HG03354 (cell line): Measurements from ENCODE around the gene AMBRA1.
"Not testable (repeated sequence)": the region's sequence is repeated elsewhere in the genome, so short reads cannot be mapped to it uniquely, and the experiment has no call there.

Experiments used
- ATAC-seq: cut with Tn5 transposase; IDR thresholded peaks from one replicate; pipeline ENCODE4 v1.9.1; 2021; ENCODE audit warnings: mild to moderate bottlenecking; ENCODE audit not compliant: unreplicated experiment, poor library complexity, severe bottlenecking

AMBRA1 gene

DNA sequence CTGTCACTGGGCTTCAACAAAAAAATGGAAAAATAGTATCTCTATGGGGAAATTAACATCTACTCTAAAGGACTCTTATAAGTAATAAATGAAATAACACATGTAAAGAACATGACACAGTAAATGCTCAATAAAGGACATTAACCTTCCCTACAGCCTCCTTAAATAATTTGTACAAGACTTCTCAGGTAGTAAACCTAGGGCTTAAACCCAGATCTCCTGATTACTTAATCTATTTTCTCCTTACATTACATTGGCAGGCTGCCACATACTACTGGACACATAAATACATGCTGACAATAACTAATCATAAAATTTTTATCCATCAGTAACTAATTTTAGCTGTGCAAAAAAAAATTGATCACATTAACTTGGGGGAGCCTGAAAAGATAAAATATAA, 4.9 kb downstream of the AMBRA1 start:
- no peak for ATAC-seq

DNA sequence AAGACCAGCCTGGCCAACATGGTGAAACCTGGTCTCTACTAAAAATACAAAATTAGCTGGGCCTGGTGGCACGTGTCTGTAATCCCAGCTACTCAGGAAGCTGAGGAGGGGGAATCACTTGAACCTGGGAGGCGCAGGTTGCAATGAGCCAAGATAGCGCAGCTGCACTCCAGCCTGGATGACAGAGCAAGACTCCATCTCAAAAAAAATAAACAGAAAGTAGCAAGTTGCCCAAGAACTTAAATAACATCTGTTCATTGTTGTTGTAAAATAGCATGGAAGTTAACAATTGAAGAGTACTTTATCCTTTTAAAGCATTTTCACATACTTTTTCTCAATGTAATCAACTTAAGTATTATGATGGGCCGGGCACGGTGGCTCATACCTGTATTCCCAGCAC, 5.7 kb downstream of the AMBRA1 start:
- ATAC-seq: no peak

DNA sequence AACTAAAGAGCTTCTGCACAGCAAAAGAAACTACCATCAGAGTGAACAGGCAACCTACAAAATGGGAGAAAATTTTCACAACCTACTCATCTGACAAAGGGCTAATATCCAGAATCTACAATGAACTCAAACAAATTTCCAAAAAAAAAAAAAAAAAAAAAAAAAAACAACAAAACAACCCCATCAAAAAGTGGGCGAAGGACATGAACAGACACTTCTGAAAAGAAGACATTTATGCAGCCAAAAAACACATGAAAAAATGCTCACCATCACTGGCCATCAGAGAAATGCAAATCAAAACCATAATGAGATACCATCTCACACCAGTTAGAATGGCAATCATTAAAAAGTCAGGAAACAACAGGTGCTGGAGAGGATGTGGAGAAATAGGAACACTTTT, 10.3 kb downstream of the AMBRA1 start:
- ATAC-seq: not testable (repeated sequence)

DNA sequence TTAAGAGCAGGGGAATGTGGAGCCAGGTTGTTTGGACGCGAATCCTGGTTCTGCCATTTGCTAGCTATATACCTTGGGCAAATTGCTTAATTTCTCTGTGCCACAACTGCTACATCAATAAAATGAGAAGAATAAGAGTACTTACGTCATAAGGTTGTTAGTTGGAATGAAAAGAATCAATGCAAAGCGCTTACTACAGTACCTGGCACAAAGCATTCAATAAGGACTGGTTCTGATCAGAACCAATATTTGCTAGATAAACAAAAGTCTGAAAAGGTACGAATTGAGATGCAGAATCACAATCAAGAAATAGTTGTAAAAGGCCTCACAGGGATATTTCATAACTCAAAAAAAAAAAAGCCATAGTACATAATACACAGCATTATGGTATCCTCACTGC, 11.2 kb downstream of the AMBRA1 start:
- no peak for ATAC-seq

DNA sequence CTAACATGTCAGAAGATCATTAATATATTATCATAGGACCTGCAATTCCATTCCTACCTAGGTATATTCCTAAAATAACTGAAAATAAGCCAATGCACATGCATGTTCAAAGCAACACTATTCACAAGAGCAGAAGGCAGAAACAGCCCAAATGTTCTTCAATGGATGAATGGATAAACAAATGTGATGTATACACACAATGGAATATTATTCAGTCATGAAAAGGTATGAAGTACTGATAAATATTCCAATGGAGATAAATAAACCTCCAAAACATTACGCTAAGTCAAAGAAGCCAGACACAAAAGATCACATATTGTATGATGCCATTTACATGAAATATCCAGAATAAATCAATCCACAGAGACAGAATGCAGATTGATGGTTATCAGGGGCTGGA, 16.8 kb downstream of the AMBRA1 start:
- ATAC-seq: no peak

DNA sequence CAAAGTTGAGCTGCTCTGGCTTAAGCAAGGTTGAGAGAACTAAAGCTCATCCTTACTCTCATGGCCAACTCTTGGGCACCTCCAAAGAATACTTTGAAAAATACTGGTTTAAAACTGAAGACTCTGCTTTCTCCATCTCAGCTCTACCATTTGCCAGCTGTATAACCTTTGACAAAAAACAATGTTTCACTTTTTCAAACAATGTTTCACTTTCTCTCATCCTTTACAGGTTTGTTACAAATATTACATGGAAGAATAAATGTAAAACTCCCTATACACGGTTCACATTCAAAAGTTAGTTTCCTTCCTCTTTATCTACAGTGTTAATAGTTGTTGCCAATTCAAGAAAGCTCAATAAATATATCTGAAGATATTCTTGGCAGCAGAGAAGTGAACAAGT, 19.2 kb downstream of the AMBRA1 start:
- ATAC-seq: no peak

DNA sequence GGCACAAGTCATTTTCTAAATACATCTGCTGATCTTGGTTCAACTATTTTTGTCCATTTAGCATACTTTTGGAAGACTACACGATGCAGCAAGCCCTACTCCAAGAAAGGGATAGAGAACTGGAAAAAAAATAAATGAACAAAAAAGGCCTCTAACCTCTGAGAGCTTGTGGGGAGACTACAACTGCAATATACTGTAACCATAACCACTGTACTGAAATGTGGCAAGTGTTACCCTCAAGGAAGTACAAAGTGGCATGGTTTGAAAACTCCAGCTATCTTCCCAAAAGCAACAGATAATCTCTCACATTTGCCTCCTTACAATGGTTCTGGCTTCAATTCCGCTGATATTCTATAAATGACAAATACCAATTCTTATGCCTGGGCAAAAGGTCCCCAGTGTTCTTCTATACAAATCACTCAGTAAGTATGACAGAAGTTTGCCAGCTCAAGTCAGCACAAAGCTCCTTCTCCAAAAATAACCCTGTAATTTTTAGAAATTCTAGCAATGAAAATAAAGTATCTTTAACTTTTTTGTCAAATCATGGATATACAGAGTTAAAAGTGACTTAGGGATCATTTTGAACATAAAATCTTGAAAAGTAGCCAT, 22.9 kb downstream of the AMBRA1 start:
- ATAC-seq: no peak

DNA sequence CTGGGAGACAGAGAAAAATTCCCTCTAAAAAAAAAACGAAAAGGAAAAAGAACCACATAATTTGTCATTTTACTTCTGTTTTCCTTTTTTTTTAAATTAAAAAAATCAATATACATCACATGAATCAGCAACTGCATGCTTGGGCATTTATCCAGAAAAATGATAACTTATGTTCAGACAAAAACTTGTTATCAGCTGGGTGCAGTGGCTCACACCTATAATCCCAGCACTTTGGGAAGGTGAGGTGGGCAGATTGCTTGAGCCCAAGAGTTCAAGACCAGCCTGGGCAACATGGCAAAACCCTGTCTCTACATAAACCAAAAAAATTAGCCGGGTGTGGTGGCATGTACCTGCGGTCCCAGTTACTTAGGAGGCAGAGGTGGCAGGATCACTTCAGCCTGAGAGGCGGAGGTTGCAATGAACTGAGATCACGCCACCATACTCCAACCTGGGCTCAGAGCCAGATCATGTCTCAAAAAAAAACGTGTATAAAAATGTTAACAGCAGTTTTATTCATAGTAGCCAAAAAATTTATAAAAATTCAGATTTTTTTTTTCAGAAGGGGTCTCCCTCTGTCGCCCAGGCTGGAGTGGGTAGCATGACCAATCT, 28.5 kb downstream of the AMBRA1 start:
- ATAC-seq: no peak

DNA sequence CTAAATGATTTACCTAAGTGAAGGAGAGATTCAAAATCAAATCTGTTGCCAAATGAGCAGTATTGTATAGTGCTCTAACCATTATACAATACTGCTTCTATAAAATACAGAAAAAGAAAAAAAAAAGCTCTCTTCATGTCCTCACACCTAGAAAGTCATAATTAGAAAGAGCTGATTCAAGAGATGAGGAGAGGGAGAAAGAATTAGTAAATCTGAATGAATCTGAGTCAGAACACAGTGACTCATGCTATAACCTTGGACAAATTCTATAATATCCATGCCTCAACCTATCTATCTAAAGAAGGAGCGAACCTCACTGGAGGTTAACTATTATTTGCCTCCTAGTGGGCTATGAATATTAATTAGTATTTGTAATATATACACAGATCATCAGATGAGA, 29.4 kb downstream of the AMBRA1 start:
- ATAC-seq: no peak

DNA sequence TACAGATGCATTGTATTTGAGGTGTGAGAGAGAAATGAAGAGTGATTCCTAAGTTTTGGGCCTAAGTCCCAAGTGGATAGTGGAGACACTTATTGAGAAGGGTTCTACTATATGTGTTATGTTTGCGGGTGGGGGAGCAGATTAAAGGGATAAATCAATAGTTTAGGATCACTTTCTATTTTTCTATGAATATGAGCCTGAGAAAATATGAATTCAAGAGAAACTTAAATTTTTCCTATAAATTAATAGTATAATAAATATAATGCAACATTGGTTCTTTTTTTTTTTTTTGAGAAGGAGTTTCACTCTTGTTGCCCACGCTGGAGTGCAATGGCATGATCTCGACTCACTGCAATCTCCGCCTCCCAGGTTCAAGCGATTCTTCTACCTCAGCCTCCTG, 31.3 kb downstream of the AMBRA1 start:
- no peak for ATAC-seq

DNA sequence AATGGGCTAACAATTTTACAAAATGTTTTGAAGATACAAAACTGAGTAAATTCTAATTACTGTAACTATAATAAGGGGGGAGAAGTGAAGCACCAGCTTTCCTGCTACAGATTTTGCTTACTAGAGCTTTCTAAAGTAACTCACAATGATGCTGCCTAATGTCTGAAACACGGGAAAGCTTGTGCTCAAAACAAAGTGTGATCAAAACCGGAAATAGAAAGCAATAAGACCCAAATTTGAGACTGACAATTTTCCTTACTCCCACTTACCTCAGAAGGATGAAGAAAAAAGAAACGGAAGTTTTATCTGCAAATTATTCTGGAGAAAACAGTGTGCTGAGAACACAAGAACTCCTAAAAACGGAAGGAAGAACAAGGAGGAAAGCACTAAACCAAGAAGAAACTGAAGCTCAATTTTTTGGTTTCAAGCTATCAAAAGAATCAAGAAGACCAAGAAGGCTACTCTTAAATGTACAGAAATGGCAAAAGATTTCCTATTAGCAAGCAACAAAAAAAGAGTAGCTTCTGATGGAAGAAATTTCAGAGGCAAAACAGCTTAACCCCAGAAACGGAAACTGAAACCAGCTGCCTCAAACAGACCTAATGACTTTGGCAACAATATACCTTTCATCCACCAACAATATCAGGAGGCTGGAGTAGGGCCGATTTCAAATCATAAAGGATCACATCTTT, 33.4 kb downstream of the AMBRA1 start:
- ATAC-seq: peak; percentile 75

DNA sequence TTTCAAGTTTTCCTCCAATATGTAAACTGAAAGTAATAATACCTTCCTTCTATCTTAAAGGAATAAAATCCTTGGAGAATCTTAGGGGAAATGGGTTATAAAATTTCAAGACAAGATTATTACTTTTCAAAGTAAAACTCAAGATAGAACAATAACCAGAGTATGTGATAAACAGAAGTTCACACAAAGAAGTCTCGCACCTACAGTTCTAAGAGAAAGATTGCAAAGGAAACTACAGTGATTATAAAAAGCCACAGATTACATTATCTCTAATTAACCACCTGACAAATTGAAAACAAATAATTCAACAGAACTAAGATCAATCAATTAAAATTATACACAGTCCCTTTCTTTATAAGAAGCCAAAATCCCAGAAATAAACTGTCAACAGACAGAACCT, 34.0 kb downstream of the AMBRA1 start:
- no peak for ATAC-seq

DNA sequence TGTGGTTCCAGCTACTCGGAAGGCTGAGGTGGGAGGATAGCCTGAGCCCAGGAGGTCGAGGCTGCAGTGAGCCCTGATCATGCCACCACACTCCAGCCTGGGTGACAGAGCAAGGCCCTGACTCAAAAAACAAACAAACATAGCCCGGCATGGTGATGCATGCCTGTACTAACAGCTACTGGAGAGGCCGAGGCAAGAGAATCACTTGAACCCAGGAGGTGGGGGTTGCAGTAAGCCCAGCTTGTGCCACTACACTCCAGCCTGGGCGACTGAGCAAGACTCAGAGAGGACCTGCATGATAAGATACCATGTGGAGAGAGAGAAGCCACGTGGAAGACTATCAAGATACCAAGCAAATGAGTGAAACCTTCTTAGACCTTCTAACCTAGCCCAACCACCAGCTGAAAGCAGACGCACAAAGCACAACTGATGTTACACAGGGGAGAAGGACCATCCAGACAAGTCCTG, 36.1 kb downstream of the AMBRA1 start:
- ATAC-seq: no peak

DNA sequence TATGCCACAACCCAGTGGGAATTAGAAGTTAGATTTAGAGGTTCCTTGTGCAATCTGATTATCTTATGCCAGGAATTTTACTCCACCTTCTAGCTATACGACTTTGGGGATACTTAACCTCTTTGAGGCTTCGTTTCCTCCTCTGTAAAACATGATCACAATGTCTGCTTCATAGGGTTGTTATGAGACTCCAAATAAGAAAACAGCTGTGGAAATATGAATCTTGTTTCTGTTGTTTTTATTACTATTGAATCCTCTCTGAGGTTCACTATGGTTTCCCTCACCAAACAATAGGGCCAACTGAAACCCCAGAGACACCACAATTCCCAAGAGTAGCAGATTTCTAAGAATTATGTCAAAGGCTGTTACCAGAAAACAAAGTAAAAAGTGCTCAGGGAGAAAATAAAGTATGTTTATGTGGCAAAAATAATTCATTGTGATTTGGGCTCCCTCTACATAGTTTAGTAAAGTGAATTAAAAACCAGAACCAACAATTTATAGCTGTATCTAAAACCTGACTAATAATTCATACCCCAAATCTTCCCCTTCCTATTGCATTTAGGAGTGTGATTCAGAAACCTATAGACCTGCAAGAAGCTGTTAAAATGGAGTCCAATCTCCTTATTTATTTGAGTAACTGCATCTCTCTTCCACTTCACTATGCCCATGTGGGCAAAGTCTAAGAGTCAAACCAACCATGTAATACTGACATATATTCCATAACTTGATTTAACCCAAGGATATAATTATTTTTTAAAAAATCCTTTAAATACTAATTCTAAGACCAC, 38.4 kb downstream of the AMBRA1 start:
- peak; percentile 76 for ATAC-seq

DNA sequence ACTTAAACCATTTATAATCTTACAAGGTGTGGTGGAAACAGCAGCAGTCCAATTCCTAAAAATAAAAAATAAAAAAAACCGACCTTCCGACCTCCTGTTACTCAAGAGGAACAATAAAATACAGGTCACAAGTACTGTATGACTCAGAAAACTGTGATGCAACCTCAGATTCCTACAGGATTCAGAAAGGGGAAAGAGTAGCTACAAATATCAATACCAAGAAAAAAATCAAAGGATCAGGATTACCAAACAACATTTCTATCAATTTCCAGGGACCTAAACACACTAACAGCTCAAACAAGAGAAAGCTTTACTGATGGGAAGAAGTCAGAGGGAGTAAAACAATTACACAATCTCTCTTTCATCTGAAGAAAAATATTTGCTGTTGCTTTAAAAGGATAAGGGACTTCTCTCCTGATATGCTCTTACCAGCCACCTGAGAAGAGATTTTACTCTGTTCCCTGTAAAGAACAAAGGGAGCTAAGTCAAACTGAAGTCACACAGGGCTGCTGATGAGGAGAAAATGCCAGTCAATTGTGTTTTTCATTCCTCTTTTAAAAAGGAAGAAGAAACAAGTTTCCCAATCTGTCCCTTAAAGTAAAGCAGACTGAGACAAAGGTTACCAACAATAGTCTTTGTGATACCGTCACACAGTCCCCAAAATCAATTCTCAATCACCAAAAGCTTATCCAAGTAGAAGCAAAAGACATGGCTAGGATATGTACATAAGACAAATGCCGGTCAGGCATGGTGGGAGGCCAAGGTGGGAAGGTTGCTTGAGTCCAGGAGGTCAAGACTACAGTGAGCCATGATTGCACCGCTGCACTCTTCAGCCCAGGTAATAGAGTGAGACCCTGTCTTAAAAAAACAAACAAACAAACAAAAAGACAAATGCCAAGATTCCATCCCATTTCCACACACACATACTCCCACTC, 39.3 kb downstream of the AMBRA1 start:
- ATAC-seq: no peak

DNA sequence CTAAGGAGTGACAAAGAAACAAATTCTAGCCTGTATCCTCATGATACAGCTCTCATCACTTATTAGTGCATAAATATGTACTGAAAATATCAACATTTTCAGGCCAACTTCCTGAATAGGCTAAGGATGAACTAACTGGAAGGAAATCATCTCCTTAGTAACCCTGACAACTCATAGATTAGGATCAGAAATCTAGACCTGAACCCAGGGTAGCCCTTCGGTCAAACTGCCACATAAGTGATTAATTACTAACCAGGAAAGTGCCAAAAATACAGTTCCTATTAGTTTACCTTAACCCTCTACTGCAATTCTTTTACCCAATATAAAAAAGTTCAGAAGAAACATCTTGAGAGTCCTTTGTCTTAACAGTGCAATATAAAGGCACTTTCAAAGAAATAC, 40.0 kb downstream of the AMBRA1 start:
- no peak for ATAC-seq

DNA sequence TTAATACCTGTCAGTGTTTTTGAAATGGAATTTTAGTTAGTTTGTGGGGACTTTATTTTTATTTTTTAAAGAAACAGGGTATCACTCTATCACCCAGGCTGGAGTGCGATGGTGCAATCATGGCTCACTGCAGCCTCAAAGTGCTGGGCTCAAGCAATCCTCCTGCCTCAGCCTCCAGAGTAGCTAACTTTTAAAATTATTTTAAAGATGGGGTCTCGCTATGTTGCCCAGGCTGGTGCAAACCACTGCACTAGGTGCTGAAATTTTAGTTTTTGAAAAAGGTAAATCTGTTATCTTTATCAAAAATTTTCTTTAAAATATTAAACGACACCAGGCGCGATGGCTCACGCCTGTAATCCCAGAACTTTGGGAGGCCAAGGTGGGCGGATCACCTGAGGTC, 42.6 kb downstream of the AMBRA1 start:
- no peak for ATAC-seq

DNA sequence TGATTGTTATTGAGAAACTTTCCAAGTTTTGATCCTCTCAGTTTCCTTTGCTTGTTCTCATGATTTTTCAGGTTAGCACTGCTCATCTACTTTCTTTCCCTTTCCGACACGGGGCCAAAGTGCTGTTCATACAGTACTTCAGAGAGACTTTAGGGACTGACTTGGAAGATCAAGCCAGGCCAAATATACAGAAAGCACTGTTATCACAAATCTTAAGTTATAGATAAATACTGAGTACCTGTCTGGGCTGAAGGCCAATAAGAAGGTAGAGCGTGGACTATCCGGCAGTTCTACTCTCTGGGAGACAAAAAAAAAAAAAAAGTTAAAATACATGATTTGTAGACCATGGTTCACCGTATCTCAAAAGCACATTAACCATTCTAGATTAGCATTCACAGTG, 46.2 kb downstream of the AMBRA1 start:
- ATAC-seq: no peak

DNA sequence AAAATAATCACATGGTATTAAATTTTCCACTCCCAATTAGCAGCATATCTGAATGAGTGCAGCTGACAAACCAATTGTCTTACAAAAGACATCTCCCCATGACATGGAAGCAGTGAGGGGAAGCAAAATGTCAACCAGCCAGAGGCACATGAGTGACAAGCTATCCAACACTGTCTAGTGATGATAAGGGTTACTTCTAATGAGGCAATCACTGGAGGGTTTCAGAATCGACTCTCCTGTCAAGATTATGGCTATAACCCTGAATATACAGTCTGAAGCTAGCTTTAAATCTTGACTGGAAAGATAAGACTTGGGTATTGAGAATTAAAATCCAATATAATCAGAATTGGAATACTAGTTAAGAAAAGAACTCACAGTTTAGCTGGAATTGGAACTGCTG, 50.3 kb downstream of the AMBRA1 start:
- no peak for ATAC-seq
